ENCODE measurements around the gene EXOC4.

GRCh38 chr7:133941496-133941895, 688.6 kb downstream of the EXOC4 start:
- no peak for TF ChIP-seq EZH2 (IDR thresholded peaks at IDR 0.05; ENCODE audit: low read length, missing control alignments)
- TF ChIP-seq, protein P1, sequence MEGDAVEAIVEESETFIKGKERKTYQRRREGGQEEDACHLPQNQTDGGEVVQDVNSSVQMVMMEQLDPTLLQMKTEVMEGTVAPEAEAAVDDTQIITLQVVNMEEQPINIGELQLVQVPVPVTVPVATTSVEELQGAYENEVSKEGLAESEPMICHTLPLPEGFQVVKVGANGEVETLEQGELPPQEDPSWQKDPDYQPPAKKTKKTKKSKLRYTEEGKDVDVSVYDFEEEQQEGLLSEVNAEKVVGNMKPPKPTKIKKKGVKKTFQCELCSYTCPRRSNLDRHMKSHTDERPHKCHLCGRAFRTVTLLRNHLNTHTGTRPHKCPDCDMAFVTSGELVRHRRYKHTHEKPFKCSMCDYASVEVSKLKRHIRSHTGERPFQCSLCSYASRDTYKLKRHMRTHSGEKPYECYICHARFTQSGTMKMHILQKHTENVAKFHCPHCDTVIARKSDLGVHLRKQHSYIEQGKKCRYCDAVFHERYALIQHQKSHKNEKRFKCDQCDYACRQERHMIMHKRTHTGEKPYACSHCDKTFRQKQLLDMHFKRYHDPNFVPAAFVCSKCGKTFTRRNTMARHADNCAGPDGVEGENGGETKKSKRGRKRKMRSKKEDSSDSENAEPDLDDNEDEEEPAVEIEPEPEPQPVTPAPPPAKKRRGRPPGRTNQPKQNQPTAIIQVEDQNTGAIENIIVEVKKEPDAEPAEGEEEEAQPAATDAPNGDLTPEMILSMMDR (conservative IDR thresholded peaks at IDR 0.05 in 1 of 2, IDR thresholded peaks at IDR 0.05 in 1 of 2; ENCODE audit: low read depth in 1 of 2, low read length in 2 of 2): no peak

Measured in fibroblast of lung (primary cell).